GM12865 (cell line): ENCODE measurements around the gene DLG2.

Source experiments
- DNase-seq: peaks from one replicate; pipeline ENCODE4 v3.0.0; 2010; ENCODE audit warnings: low read depth
- H3K4me3 ChIP-seq: 2 replicates; pipeline ENCODE4 v1.5.1; 2011; ENCODE audit warnings: mild to moderate bottlenecking, low read depth, low read length, control low read depth
- CTCF ChIP-seq: IDR thresholded peaks from 2 replicates; pipeline ENCODE4 v1.5.1; 2011; ENCODE audit warnings: low read length, control low read depth, low read depth, inconsistent platforms; ENCODE audit not compliant: insufficient read depth; ENCODE audit errors: missing control alignments

DLG2 gene

DNA sequence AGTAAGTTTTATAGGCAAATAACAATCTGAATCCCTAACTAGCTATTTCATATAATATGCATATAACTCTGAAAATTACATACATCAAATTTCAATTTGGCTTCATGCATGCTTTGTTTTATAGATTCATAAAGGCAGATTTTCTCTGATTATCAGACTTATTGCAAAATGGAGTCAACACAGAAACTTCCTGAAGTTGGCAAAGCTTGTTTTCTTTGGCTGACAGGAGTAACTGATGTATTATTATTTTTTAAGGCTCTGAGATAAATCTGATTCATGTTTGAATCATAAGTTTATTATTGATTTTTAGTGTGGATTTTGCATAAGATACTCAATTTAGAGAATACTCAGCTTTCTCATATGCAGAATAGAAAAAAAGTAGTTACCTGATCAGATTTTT is 1984.6 kb downstream of the DLG2 start:
- no peak for TF ChIP-seq CTCF
- no peak overlapping the region for H3K4me3 ChIP-seq
- no peak for DNase-seq

DNA sequence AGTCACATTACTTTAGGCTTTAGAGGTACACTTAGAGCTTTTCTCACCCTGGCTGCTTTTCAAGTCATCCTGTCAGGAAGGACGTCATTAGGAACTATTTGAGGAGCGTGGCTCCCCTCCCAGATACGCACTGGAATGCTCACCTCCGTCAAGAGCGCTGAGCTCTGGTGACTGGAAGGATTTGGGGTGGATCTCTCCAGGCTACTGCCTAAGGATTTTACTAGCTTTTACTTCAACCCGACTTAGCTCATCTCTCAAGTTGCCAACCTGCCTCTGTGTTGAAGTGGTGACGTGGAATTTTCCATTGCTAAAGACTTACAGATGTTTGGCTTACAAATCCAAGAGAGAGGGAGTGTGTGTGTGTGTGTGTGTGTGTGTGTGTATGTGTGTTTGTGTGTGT is 1985.6 kb downstream of the DLG2 start:
- no peak for DNase-seq

DNA sequence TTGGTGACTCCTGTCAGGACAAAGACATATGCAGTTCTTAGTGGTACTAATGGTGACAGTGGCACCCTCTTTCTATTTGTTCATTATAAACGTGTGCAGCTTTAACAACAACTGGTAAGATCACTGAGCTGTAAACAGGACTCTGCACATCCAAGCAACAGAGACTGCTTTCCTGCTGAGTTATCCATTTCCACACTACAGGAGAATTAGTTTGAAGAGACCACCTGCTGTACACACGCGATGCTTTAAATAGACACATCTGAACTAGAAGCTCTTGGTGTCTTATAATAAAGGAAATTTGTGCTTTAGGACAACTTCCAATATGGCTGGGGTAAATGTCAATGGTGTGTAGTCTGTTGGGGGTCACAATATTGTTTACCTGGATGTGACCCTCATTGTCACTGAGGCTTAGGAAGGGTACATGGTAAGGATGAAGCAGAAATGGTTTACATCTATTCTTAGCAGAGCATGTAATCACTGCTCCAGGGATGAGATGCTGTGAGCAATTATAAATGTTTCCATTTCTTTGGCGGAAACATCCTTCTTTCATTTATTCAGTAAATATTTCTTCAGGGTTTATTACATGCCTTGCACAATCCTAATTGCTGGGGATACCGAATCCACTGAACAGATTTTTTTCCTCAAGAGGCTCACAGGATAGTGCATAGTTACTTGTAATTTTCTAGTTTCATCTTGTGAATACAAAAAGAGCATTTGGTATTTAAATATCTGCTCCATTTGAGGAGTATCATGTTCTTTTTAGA is 1987.0 kb downstream of the DLG2 start:
- H3K4me3 ChIP-seq, result no peak overlapping the region
- DNase-seq, result no peak

More for the DNA sequence above, 1985.6 kb downstream of the DLG2 start:
- no peak overlapping the region for H3K4me3 ChIP-seq
- TF ChIP-seq CTCF, result no peak

GRCh38 chr11:83635166-83635565 is 1992.0 kb downstream of the DLG2 start:
- TF ChIP-seq CTCF, result no peak
- no peak overlapping the region for H3K4me3 ChIP-seq
- DNase-seq, result no peak

More for the DNA sequence above, 1987.0 kb downstream of the DLG2 start:
- no peak for TF ChIP-seq CTCF

GRCh38 chr11:83630211-83630610 is 1996.9 kb downstream of the DLG2 start:
- H3K4me3 ChIP-seq, result no peak overlapping the region
- TF ChIP-seq CTCF, result no peak
- no peak for DNase-seq

GRCh38 chr11:83629775-83630174 is 1997.4 kb downstream of the DLG2 start:
- no peak for DNase-seq
- no peak overlapping the region for H3K4me3 ChIP-seq
- TF ChIP-seq CTCF, result no peak
